SU-DHL-6 (cell line): ENCODE data around the gene CDC42EP1.

ENCODE experiments used
- H2AFZ ChIP-seq: fragments of 200-600 bp; sonication (generic); 2 replicates; pipeline ENCODE4 v1.6.1; 2014; ENCODE audit warnings: low read depth, mild to moderate bottlenecking, moderate library complexity, mixed read lengths, antibody characterized with exemption, low read length; ENCODE audit not compliant: severe bottlenecking
- H3F3A ChIP-seq: fragments of 200-600 bp; shearing (Covaris generic); 2 replicates; pipeline ENCODE4 v1.6.0; 2016; ENCODE audit warnings: antibody characterized with exemption, mild to moderate bottlenecking; ENCODE audit not compliant: insufficient read depth
- H3K27ac ChIP-seq: fragments of 200-600 bp; sonication (generic); 2 replicates; pipeline ENCODE4 v1.5.1; 2016; ENCODE audit warnings: low read depth, mild to moderate bottlenecking, low read length, moderate library complexity, mixed read lengths
- H3K27me3 ChIP-seq: fragments of 200-600 bp; sonication (generic), shearing (Covaris generic); 2 replicates; pipeline ENCODE4 v1.6.0; 2014; ENCODE audit warnings: mild to moderate bottlenecking, low read length
- H3K36me3 ChIP-seq: fragments of 200-600 bp; sonication (generic); 2 replicates; pipeline ENCODE4 v1.6.1; 2014; ENCODE audit warnings: mild to moderate bottlenecking, low read length, mixed read lengths
- H3K4me2 ChIP-seq: fragments of 300-600, 200-600 bp; shearing (Covaris generic), sonication (generic); 2 replicates; pipeline ENCODE4 v1.6.0; 2014; ENCODE audit warnings: low read length, low read depth, mild to moderate bottlenecking; ENCODE audit not compliant: poor library complexity, severe bottlenecking
- H3K4me3 ChIP-seq: fragments of 200-600 bp; sonication (generic); 2 replicates; pipeline ENCODE4 v1.5.1; 2014; ENCODE audit warnings: antibody characterized with exemption, low read length, mild to moderate bottlenecking, mixed read lengths; ENCODE audit not compliant: insufficient read depth, poor library complexity, severe bottlenecking
- H3K79me2 ChIP-seq: fragments of 200-600 bp; sonication (generic); 2 replicates; pipeline ENCODE4 v1.6.1; 2014; ENCODE audit warnings: mild to moderate bottlenecking, low read length, moderate library complexity; ENCODE audit not compliant: insufficient read depth
- H3K9ac ChIP-seq: fragments of 200-600 bp; sonication (generic); 2 replicates; pipeline ENCODE4 v1.7.0; 2014; ENCODE audit warnings: mild to moderate bottlenecking, low read length
- H3K9me2 ChIP-seq: fragments of 200-600 bp; sonication (generic); replicated peaks from 2 replicates; pipeline ENCODE4 v1.6.1; 2014; ENCODE audit warnings: low read length; ENCODE audit not compliant: insufficient read depth
- H3K9me3 ChIP-seq: fragments of 200-600 bp; sonication (generic); 2 replicates; pipeline ENCODE4 v1.6.1; 2014; ENCODE audit warnings: low read length, mixed read lengths; ENCODE audit not compliant: insufficient read depth
- H4K20me1 ChIP-seq: fragments of 200-600 bp; sonication (generic); 2 replicates; pipeline ENCODE4 v1.6.1; 2014; ENCODE audit warnings: low read depth, mild to moderate bottlenecking, antibody characterized with exemption, low read length, moderate library complexity, mixed read lengths
- EZH2phosphoT487 ChIP-seq: fragments of 200-600 bp; sonication (generic), shearing (Covaris generic); conservative IDR thresholded peaks from 2 replicates; pipeline ENCODE4 v1.6.1; 2018; ENCODE audit warnings: mild to moderate bottlenecking, antibody characterized with exemption, low read length, moderate library complexity, mixed read lengths
- TF ChIP-seq, protein P1 (sequence below): fragments of 200-600 bp; sonication (generic); IDR thresholded peaks from one replicate; pipeline ENCODE4 v1.5.1; 2017; ENCODE audit warnings: antibody characterized with exemption, mild to moderate bottlenecking, low read length, moderate library complexity; ENCODE audit not compliant: insufficient read depth, poor library complexity, severe bottlenecking

Gene CDC42EP1

DNA sequence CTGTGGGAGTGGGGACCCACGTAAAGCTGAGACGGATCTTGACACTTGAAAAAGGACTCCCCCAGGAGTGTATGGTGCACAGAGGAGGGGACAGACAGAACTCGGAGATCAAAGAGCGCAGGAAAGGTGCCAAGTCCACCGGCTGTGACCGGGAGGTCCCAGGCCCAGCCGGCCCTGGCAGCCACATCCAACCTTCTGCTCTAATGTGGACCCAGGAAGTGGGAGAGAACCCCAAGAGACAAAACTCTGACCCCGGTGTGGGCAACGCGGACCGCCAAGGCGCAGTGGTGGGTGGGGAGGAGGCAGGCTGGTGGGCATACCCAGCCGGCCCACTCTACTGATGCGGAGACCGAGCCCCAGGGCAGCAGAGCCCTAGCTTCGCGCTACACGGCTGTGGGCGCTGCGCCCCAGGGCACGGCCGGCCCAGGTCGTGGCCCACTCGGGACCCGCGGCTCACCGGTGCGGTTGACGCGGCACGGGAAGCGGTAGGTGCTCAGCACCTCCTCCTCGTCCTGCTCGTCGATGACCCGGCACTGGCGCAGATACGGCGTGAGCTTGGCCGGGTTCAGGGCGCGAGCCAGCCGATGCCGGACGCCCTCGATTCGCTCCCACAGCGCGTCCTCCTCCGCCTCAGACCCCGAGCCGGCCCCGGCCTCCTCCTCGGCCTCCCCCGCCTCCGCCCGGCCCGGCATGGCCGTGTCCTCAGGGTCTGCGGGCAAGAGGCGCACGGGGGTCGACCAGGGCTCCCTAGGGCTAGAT is 41.6 kb upstream of the CDC42EP1 start:
- no peak overlapping the region for H3K27ac ChIP-seq
- H3K4me2 ChIP-seq, result no peak overlapping the region
- no peak overlapping the region for H3K9ac ChIP-seq
- H3K27me3 ChIP-seq, result no peaks in the 10 kb centered on the region
- H3K36me3 ChIP-seq, result no peaks in the 10 kb centered on the region
- no peaks in the 10 kb centered on the region for H3F3A ChIP-seq
- no peaks in the 10 kb centered on the region for H3K79me2 ChIP-seq
- no peaks in the 10 kb centered on the region for H4K20me1 ChIP-seq
- TF ChIP-seq EZH2phosphoT487, result no peak
- TF ChIP-seq, protein P1, sequence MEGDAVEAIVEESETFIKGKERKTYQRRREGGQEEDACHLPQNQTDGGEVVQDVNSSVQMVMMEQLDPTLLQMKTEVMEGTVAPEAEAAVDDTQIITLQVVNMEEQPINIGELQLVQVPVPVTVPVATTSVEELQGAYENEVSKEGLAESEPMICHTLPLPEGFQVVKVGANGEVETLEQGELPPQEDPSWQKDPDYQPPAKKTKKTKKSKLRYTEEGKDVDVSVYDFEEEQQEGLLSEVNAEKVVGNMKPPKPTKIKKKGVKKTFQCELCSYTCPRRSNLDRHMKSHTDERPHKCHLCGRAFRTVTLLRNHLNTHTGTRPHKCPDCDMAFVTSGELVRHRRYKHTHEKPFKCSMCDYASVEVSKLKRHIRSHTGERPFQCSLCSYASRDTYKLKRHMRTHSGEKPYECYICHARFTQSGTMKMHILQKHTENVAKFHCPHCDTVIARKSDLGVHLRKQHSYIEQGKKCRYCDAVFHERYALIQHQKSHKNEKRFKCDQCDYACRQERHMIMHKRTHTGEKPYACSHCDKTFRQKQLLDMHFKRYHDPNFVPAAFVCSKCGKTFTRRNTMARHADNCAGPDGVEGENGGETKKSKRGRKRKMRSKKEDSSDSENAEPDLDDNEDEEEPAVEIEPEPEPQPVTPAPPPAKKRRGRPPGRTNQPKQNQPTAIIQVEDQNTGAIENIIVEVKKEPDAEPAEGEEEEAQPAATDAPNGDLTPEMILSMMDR, result no peak
- H3K4me3 ChIP-seq, result no peak overlapping the region
- H2AFZ ChIP-seq, result no peak overlapping the region
- H3K9me3 ChIP-seq, result no peaks in the 10 kb centered on the region
- no peaks in the 10 kb centered on the region for H3K9me2 ChIP-seq

DNA sequence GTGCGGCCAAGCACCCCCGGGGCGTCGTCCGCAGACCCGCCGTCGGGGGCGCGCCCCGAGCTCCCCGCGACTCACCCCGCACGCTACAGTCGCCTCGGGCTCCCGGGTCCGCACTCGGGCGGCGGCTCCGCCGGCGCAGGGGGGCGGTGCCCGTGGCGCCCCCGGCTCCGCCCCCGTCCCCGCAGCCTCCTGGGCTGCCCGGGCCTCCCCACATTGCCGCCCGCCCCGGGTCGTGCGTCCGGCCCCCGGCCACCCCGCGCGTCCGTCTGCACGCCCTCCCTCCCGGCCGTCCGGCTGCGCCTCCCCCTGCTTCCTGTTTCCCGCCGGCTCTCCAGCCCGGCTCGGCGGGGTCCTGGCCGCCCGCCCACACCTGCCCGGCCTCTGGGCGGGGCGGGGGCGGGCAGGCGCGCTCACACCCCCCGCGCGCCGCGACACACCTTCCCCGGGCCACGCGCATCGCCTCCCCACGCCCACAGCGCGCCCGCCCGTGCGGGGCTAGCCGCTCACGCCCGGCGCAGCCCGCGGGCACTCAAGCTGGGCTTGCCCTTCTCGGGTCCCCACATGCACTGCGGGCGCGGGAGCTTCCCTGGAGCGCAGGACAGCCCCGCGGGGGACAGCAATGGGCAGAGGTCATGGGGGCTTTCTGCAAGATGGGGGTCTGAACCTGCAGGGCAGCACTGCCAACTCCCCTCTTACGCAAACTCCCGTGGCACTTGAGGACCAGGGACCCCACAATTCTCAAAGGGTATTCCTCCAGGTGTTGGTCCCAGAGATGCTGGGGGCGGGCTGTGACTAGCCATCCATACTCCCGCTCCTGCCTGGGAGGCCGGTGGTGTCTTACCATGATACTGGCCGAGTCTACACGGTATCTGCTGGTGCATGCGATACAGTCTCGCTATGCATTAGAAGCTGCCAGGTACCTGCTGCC is 40.7 kb upstream of the CDC42EP1 start, which contains the start of gene CARD10:
Gene CARD10 (minus strand): TSS at position 148 of the 928 bp plus-strand sequence. CDS start 215 bp downstream, outside the sequence.
- H3F3A ChIP-seq, result no peaks in the 10 kb centered on the region
- H3K4me2 ChIP-seq, result no peak within 1 kb of the TSS
- no peak within 1 kb of the TSS for H3K4me3 ChIP-seq
- H3K9me2 ChIP-seq, result no peaks in the 10 kb centered on the region
- no peaks in the 10 kb centered on the region for H3K27me3 ChIP-seq
- no peak within 1 kb of the TSS for H3K27ac ChIP-seq
- no peaks in the 10 kb centered on the region for H3K79me2 ChIP-seq
- H3K36me3 ChIP-seq, result no peaks in the 10 kb centered on the region
- H3K9ac ChIP-seq, result no peak within 1 kb of the TSS
- no peak within 1 kb of the TSS for H2AFZ ChIP-seq
- no peaks in the 10 kb centered on the region for H4K20me1 ChIP-seq
- TF ChIP-seq, protein P1, result no peak
- TF ChIP-seq EZH2phosphoT487, result no peak
- H3K9me3 ChIP-seq, result no peaks in the 10 kb centered on the region

DNA sequence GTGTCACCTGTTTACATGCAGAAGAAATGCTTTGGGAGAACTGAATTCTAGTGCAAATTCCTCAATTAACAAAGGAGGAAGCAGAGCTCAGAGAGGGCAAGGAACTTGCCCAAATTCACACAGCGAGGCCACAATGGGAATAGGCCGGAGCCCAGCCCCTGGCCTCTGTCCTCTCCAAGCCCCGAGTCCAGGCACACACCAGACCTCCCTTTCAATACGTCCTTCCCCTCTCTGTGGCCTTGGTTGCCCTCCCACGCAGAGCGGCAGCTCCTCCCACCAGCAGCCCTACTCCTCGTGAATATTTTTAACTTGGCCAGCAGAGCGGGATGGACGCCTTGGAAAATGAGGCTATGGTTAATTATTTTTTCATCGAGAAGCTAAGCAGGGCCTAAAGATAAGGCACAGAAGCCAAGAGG is 39.5 kb upstream of the CDC42EP1 start:
- Histone ChIP-seq H3K36me3 (no peaks in the 10 kb centered on the region), H3K27me3 (no peaks in the 10 kb centered on the region)

More for the DNA sequence above, 39.5 kb upstream of the CDC42EP1 start:
- Histone ChIP-seq H3K9me3 (no peaks in the 10 kb centered on the region), H3K9me2 (no peaks in the 10 kb centered on the region), H3K4me2 (no peak overlapping the region), H4K20me1 (no peaks in the 10 kb centered on the region), H2AFZ (no peak overlapping the region), H3K79me2 (no peaks in the 10 kb centered on the region), H3K27ac (no peak overlapping the region), H3K4me3 (no peak overlapping the region), H3F3A (no peaks in the 10 kb centered on the region), H3K9ac (no peak overlapping the region)
- TF ChIP-seq EZH2phosphoT487, result no peak
- TF ChIP-seq, protein P1, result no peak
